Skin epidermis (tissue), 12 donors: ENCODE measurements around the gene SCFD2.
A peak's percentile ranks its signal among the peaks of the same experiment; 100 is the strongest.

Experiments
- H3K27ac ChIP-seq, 21 experiments: fragments of 200-600 bp; sonication (generic) in 11 of 21; one replicate each; pipeline ENCODE4 v1.5.0; 2020; ENCODE audit warnings: mild to moderate bottlenecking in 3 of 21, inconsistent platforms in 2 of 21, moderate library complexity in 2 of 21
- H3K4me3 ChIP-seq, 7 experiments: fragments of 200-600 bp; sonication (generic) in 2 of 7; one replicate each; pipeline ENCODE4 v1.5.0; 2020; ENCODE audit warnings: inconsistent platforms in 2 of 7, mild to moderate bottlenecking in 2 of 7, moderate library complexity in 1 of 7

SCFD2 gene

GRCh38 chr4:52983563-52984303 lies 382.1 kb downstream of the SCFD2 start:
- H3K27ac ChIP-seq, result peak overlapping the region in 2 of 21 experiments; percentile 13 to 41
- H3K4me3 ChIP-seq, result no peak overlapping the region

- Histone ChIP-seq H3K27ac (no peak overlapping the region), H3K4me3 (no peak overlapping the region)
Measured at GRCh38 chr4:52982946-52983340, 382.9 kb downstream of the SCFD2 start.

GRCh38 chr4:52982255-52982945 lies 383.5 kb downstream of the SCFD2 start:
- Histone ChIP-seq H3K27ac (no peak overlapping the region), H3K4me3 (no peak overlapping the region)

- Histone ChIP-seq H3K4me3 (no peak overlapping the region), H3K27ac (no peak overlapping the region)
Measured at GRCh38 chr4:52979821-52980590, 385.9 kb downstream of the SCFD2 start.

GRCh38 chr4:52979020-52979419 lies 386.8 kb downstream of the SCFD2 start:
- no peak overlapping the region for H3K27ac ChIP-seq
- H3K4me3 ChIP-seq, result no peak overlapping the region

GRCh38 chr4:52977252-52977651 lies 388.6 kb downstream of the SCFD2 start:
- no peak overlapping the region for H3K27ac ChIP-seq

GRCh38 chr4:52976523-52977230 lies 389.2 kb downstream of the SCFD2 start:
- H3K27ac ChIP-seq, result no peak overlapping the region
- H3K4me3 ChIP-seq, result no peak overlapping the region

More at GRCh38 chr4:52977252-52977651, 388.6 kb downstream of the SCFD2 start:
- H3K4me3 ChIP-seq, result no peak overlapping the region

- Histone ChIP-seq H3K4me3 (no peak overlapping the region), H3K27ac (no peak overlapping the region)
Measured at GRCh38 chr4:52968691-52969090, 397.2 kb downstream of the SCFD2 start.

- no peak overlapping the region for H3K27ac ChIP-seq
Measured at GRCh38 chr4:52968241-52968640, 397.6 kb downstream of the SCFD2 start.

GRCh38 chr4:52966781-52967180 lies 399.1 kb downstream of the SCFD2 start:
- no peak overlapping the region for H3K27ac ChIP-seq
- H3K4me3 ChIP-seq, result no peak overlapping the region

More at GRCh38 chr4:52968241-52968640, 397.6 kb downstream of the SCFD2 start:
- H3K4me3 ChIP-seq, result no peak overlapping the region

GRCh38 chr4:52966172-52966571 lies 399.7 kb downstream of the SCFD2 start:
- no peak overlapping the region for H3K4me3 ChIP-seq
- no peak overlapping the region for H3K27ac ChIP-seq

GRCh38 chr4:52964561-52965101 lies 401.2 kb downstream of the SCFD2 start:
- Histone ChIP-seq H3K4me3 (no peak overlapping the region), H3K27ac (no peak overlapping the region)

GRCh38 chr4:52964011-52964410 lies 401.9 kb downstream of the SCFD2 start:
- no peak overlapping the region for H3K27ac ChIP-seq
- no peak overlapping the region for H3K4me3 ChIP-seq

GRCh38 chr4:52962721-52963120 lies 403.1 kb downstream of the SCFD2 start:
- Histone ChIP-seq H3K27ac (no peak overlapping the region), H3K4me3 (no peak overlapping the region)

- Histone ChIP-seq H3K4me3 (no peak overlapping the region), H3K27ac (no peak overlapping the region)
Measured at GRCh38 chr4:52961666-52962412, 404.0 kb downstream of the SCFD2 start.

GRCh38 chr4:52959541-52959940 lies 406.3 kb downstream of the SCFD2 start:
- H3K27ac ChIP-seq, result peak overlapping the region in 1 of 21 experiments; percentile 5

GRCh38 chr4:52957835-52958631 lies 407.8 kb downstream of the SCFD2 start:
- no peak overlapping the region for H3K4me3 ChIP-seq
- H3K27ac ChIP-seq, result peak overlapping the region in 4 of 21 experiments; percentile 1 to 72 (median 31)

More at GRCh38 chr4:52959541-52959940, 406.3 kb downstream of the SCFD2 start:
- H3K4me3 ChIP-seq, result no peak overlapping the region

- Histone ChIP-seq H3K4me3 (no peak overlapping the region), H3K27ac (peak overlapping the region in 2 of 21 experiments; percentile 1 to 20)
Measured at GRCh38 chr4:52957220-52957686, 408.6 kb downstream of the SCFD2 start.
